Loucy (cell line): ENCODE data around the gene VAV3.

ENCODE experiments used
- H2AFZ ChIP-seq: fragments of 200-600 bp; sonication (generic); 2 replicates; pipeline ENCODE4 v1.6.0; 2016; ENCODE audit warnings: antibody characterized with exemption, mild to moderate bottlenecking, low read length, moderate library complexity
- H3F3A ChIP-seq: fragments of 200-600 bp; 2 replicates; pipeline ENCODE4 v1.6.0; 2016; ENCODE audit warnings: antibody characterized with exemption, low read depth, mild to moderate bottlenecking
- H3K27me3 ChIP-seq: fragments of 200-600 bp; sonication (generic); 2 replicates; pipeline ENCODE4 v1.6.1; 2014; ENCODE audit warnings: low read length, mild to moderate bottlenecking; ENCODE audit not compliant: insufficient read depth, poor library complexity, severe bottlenecking
- H3K36me3 ChIP-seq: fragments of 200-600 bp; sonication (generic); 2 replicates; pipeline ENCODE4 v1.6.1; 2016; ENCODE audit warnings: low read length; ENCODE audit not compliant: insufficient read depth
- H3K4me1 ChIP-seq: fragments of 200-600 bp; sonication (generic); 2 replicates; pipeline ENCODE4 v1.5.1; 2014; ENCODE audit warnings: low read length, mild to moderate bottlenecking; ENCODE audit not compliant: insufficient read depth, poor library complexity, severe bottlenecking
- H3K4me2 ChIP-seq: fragments of 200-600 bp; sonication (generic); 2 replicates; pipeline ENCODE4 v1.6.0; 2014; ENCODE audit warnings: antibody characterized with exemption, low read length, low read depth, mild to moderate bottlenecking; ENCODE audit not compliant: poor library complexity, severe bottlenecking
- H3K4me3 ChIP-seq: fragments of 200-600 bp; sonication (generic); 2 replicates; pipeline ENCODE4 v1.5.1; 2014; ENCODE audit warnings: low read length, mild to moderate bottlenecking, mixed read lengths; ENCODE audit not compliant: poor library complexity, severe bottlenecking
- H3K79me2 ChIP-seq: fragments of 200-600 bp; sonication (generic); 2 replicates; pipeline ENCODE4 v1.6.1; 2014; ENCODE audit warnings: low read length; ENCODE audit not compliant: insufficient read depth
- H3K9ac ChIP-seq: fragments of 200-600 bp; sonication (generic); 2 replicates; pipeline ENCODE4 v1.6.0; 2014; ENCODE audit warnings: mild to moderate bottlenecking, low read depth, low read length, moderate library complexity; ENCODE audit not compliant: poor library complexity, severe bottlenecking
- H3K9me2 ChIP-seq: fragments of 200-600 bp; sonication (generic); replicated peaks from 2 replicates; pipeline ENCODE4 v1.6.1; 2016; ENCODE audit warnings: low read depth, low read length, mixed read lengths
- H3K9me3 ChIP-seq: fragments of 200-600 bp; sonication (generic); 2 replicates; pipeline ENCODE4 v1.6.1; 2014; ENCODE audit warnings: mild to moderate bottlenecking, antibody characterized with exemption, low read length, low read depth; ENCODE audit not compliant: insufficient read depth
- H4K20me1 ChIP-seq: fragments of 200-600 bp; sonication (generic); 2 replicates; pipeline ENCODE4 v1.6.0; 2014; ENCODE audit warnings: antibody characterized with exemption, low read length, mild to moderate bottlenecking; ENCODE audit not compliant: insufficient read depth, poor library complexity, severe bottlenecking
- CTCF ChIP-seq: fragments of 200-600 bp; sonication (generic); conservative IDR thresholded peaks from 2 replicates; pipeline ENCODE4 v1.5.1; 2014; ENCODE audit warnings: mild to moderate bottlenecking, antibody characterized with exemption, low read length
- EZH2phosphoT487 ChIP-seq: fragments of 200-600 bp; IDR thresholded peaks from 2 replicates; pipeline ENCODE4 v1.6.1; 2018; ENCODE audit warnings: antibody characterized with exemption, mild to moderate bottlenecking, moderate library complexity, borderline replicate concordance

The VAV3 gene

GRCh38 chr1:107531065-107531908, 433.7 kb downstream of the VAV3 start:
- H4K20me1 ChIP-seq, result no peaks in the 10 kb centered on the region
- no peaks in the 10 kb centered on the region for H3F3A ChIP-seq
- no peak overlapping the region for H3K4me3 ChIP-seq
- no peaks in the 10 kb centered on the region for H3K9me2 ChIP-seq
- no peak overlapping the region for H2AFZ ChIP-seq
- H3K4me2 ChIP-seq, result no peak overlapping the region
- no peaks in the 10 kb centered on the region for H3K36me3 ChIP-seq
- H3K9me3 ChIP-seq, result no peaks in the 10 kb centered on the region
- H3K27me3 ChIP-seq, result no peaks in the 10 kb centered on the region
- TF ChIP-seq CTCF (no peak), EZH2phosphoT487 (no peak)
- H3K9ac ChIP-seq, result no peak overlapping the region
- H3K4me1 ChIP-seq, result peaks cover 6% of the 10 kb centered on the region
- no peaks in the 10 kb centered on the region for H3K79me2 ChIP-seq

GRCh38 chr1:107530543-107530942, 434.4 kb downstream of the VAV3 start:
- Histone ChIP-seq H4K20me1 (no peaks in the 10 kb centered on the region), H3K4me1 (no peaks in the 10 kb centered on the region), H3K79me2 (no peaks in the 10 kb centered on the region), H3K9me3 (no peaks in the 10 kb centered on the region), H3K4me3 (no peak overlapping the region), H2AFZ (no peak overlapping the region), H3K4me2 (no peak overlapping the region), H3K9me2 (no peaks in the 10 kb centered on the region), H3K36me3 (no peaks in the 10 kb centered on the region), H3K9ac (no peak overlapping the region), H3K27me3 (no peaks in the 10 kb centered on the region), H3F3A (no peaks in the 10 kb centered on the region)
- TF ChIP-seq EZH2phosphoT487 (no peak), CTCF (no peak)

GRCh38 chr1:107529511-107530149, 435.4 kb downstream of the VAV3 start:
- Histone ChIP-seq H3K9me3 (no peaks in the 10 kb centered on the region), H3K4me1 (no peaks in the 10 kb centered on the region), H3K4me2 (no peak overlapping the region), H4K20me1 (no peaks in the 10 kb centered on the region), H3K9ac (no peak overlapping the region), H3K4me3 (no peak overlapping the region), H2AFZ (no peak overlapping the region), H3K27me3 (no peaks in the 10 kb centered on the region), H3K36me3 (no peaks in the 10 kb centered on the region), H3F3A (no peaks in the 10 kb centered on the region), H3K9me2 (no peaks in the 10 kb centered on the region), H3K79me2 (no peaks in the 10 kb centered on the region)
- peak; percentile 97 for TF ChIP-seq CTCF
- no peak for TF ChIP-seq EZH2phosphoT487
